ENCODE measurements around the gene ATP23.

Gene ATP23

GRCh38 chr12:57984629-57985151 lies 43.3 kb downstream of the ATP23 start:
- H3K9me3 ChIP-seq (ENCODE audit: insufficient read depth, low read depth, low read length): no peaks in the 10 kb centered on the region
- H3K36me3 ChIP-seq (ENCODE audit: insufficient read depth, low read length): no peaks in the 10 kb centered on the region
- no peaks in the 10 kb centered on the region for H3K27me3 ChIP-seq (ENCODE audit: insufficient read depth, low read length)
- 93% methylated on average over 16 of the region's 16 CpGs for WGBS
- no peak overlapping the region for H3K4me3 ChIP-seq (ENCODE audit: low read length)
- H3K9ac ChIP-seq (ENCODE audit: low read depth, low read length): no peak overlapping the region
- H3K27ac ChIP-seq (ENCODE audit: low read depth, low read length): no peak overlapping the region
- H3K4me1 ChIP-seq (ENCODE audit: insufficient read depth, low read length): no peaks in the 10 kb centered on the region

- H3K36me3 ChIP-seq (ENCODE audit: insufficient read depth, low read length): no peaks in the 10 kb centered on the region
- no peak overlapping the region for H3K27ac ChIP-seq (ENCODE audit: low read depth, low read length)
- no peaks in the 10 kb centered on the region for H3K9me3 ChIP-seq (ENCODE audit: insufficient read depth, low read depth, low read length)
- no peak overlapping the region for H3K9ac ChIP-seq (ENCODE audit: low read depth, low read length)
- H3K4me1 ChIP-seq (ENCODE audit: insufficient read depth, low read length): no peaks in the 10 kb centered on the region
- H3K27me3 ChIP-seq (ENCODE audit: insufficient read depth, low read length): no peaks in the 10 kb centered on the region
- no peak overlapping the region for H3K4me3 ChIP-seq (ENCODE audit: low read length)
Observed at GRCh38 chr12:57985685-57986084, 44.3 kb downstream of the ATP23 start.

- H3K27ac ChIP-seq (ENCODE audit: low read depth, low read length): no peak overlapping the region
- H3K27me3 ChIP-seq (ENCODE audit: insufficient read depth, low read length): no peaks in the 10 kb centered on the region
- no peaks in the 10 kb centered on the region for H3K36me3 ChIP-seq (ENCODE audit: insufficient read depth, low read length)
- H3K4me3 ChIP-seq (ENCODE audit: low read length): no peak overlapping the region
- H3K4me1 ChIP-seq (ENCODE audit: insufficient read depth, low read length): no peaks in the 10 kb centered on the region
- no peak overlapping the region for H3K9ac ChIP-seq (ENCODE audit: low read depth, low read length)
- H3K9me3 ChIP-seq (ENCODE audit: insufficient read depth, low read depth, low read length): no peaks in the 10 kb centered on the region
Observed at GRCh38 chr12:57989838-57990237, 48.5 kb downstream of the ATP23 start.

GRCh38 chr12:57990241-57990883 lies 49.0 kb downstream of the ATP23 start:
- H3K4me3 ChIP-seq (ENCODE audit: low read length): no peak overlapping the region
- no peak overlapping the region for H3K9ac ChIP-seq (ENCODE audit: low read depth, low read length)
- H3K4me1 ChIP-seq (ENCODE audit: insufficient read depth, low read length): no peaks in the 10 kb centered on the region
- no peak overlapping the region for H3K27ac ChIP-seq (ENCODE audit: low read depth, low read length)
- no peaks in the 10 kb centered on the region for H3K27me3 ChIP-seq (ENCODE audit: insufficient read depth, low read length)
- no peaks in the 10 kb centered on the region; the same call in 1 of the 2 replicates for H3K9me3 ChIP-seq (ENCODE audit: insufficient read depth, low read depth, low read length)
- 95% methylated on average over 6 of the region's 6 CpGs for WGBS
- no peaks in the 10 kb centered on the region for H3K36me3 ChIP-seq (ENCODE audit: insufficient read depth, low read length)

- no peaks in the 10 kb centered on the region for H3K27me3 ChIP-seq (ENCODE audit: insufficient read depth, low read length)
- WGBS: 93% methylated on average over 2 of the region's 2 CpGs
- no peaks in the 10 kb centered on the region for H3K36me3 ChIP-seq (ENCODE audit: insufficient read depth, low read length)
- H3K4me1 ChIP-seq (ENCODE audit: insufficient read depth, low read length): no peaks in the 10 kb centered on the region
- no peak overlapping the region for H3K27ac ChIP-seq (ENCODE audit: low read depth, low read length)
- H3K4me3 ChIP-seq (ENCODE audit: low read length): no peak overlapping the region
- H3K9ac ChIP-seq (ENCODE audit: low read depth, low read length): no peak overlapping the region
- H3K9me3 ChIP-seq (ENCODE audit: insufficient read depth, low read depth, low read length): peaks cover 11% of the 10 kb centered on the region; the same call in 1 of the 2 replicates
Observed at GRCh38 chr12:57992001-57992400, 50.6 kb downstream of the ATP23 start.

GRCh38 chr12:57993030-57993429 lies 51.7 kb downstream of the ATP23 start:
- Histone ChIP-seq H3K9me3 (ENCODE audit: insufficient read depth, low read depth, low read length) (peaks cover 21% of the 10 kb centered on the region), H3K36me3 (ENCODE audit: insufficient read depth, low read length) (no peaks in the 10 kb centered on the region), H3K4me1 (ENCODE audit: insufficient read depth, low read length) (no peaks in the 10 kb centered on the region), H3K4me3 (ENCODE audit: low read length) (no peak overlapping the region), H3K27ac (ENCODE audit: low read depth, low read length) (no peak overlapping the region), H3K9ac (ENCODE audit: low read depth, low read length) (no peak overlapping the region), H3K27me3 (ENCODE audit: insufficient read depth, low read length) (no peaks in the 10 kb centered on the region)
- no CpG with 5 or more reads among the region's 1 CpG for WGBS

- no peak overlapping the region for H3K4me3 ChIP-seq (ENCODE audit: low read length)
- H3K27me3 ChIP-seq (ENCODE audit: insufficient read depth, low read length): no peaks in the 10 kb centered on the region
- 90% methylated on average over 3 of the region's 3 CpGs for WGBS
- peaks cover 28% of the 10 kb centered on the region for H3K9me3 ChIP-seq (ENCODE audit: insufficient read depth, low read depth, low read length)
- H3K9ac ChIP-seq (ENCODE audit: low read depth, low read length): no peak overlapping the region
- H3K36me3 ChIP-seq (ENCODE audit: insufficient read depth, low read length): no peaks in the 10 kb centered on the region
- no peaks in the 10 kb centered on the region for H3K4me1 ChIP-seq (ENCODE audit: insufficient read depth, low read length)
- no peak overlapping the region for H3K27ac ChIP-seq (ENCODE audit: low read depth, low read length)
Observed at GRCh38 chr12:57993834-57994233, 52.5 kb downstream of the ATP23 start.

- Histone ChIP-seq H3K27me3 (ENCODE audit: insufficient read depth, low read length) (no peaks in the 10 kb centered on the region), H3K9me3 (ENCODE audit: insufficient read depth, low read depth, low read length) (peaks cover 48% of the 10 kb centered on the region), H3K4me3 (ENCODE audit: low read length) (no peak overlapping the region), H3K27ac (ENCODE audit: low read depth, low read length) (no peak overlapping the region), H3K4me1 (ENCODE audit: insufficient read depth, low read length) (no peaks in the 10 kb centered on the region), H3K9ac (ENCODE audit: low read depth, low read length) (no peak overlapping the region), H3K36me3 (ENCODE audit: insufficient read depth, low read length) (no peaks in the 10 kb centered on the region)
- WGBS: 90% methylated on average over 2 of the region's 2 CpGs
Observed at GRCh38 chr12:57996520-57996919, 55.2 kb downstream of the ATP23 start.

- no peaks in the 10 kb centered on the region for H3K27me3 ChIP-seq (ENCODE audit: insufficient read depth, low read length)
- H3K9me3 ChIP-seq (ENCODE audit: insufficient read depth, low read depth, low read length): peaks cover 48% of the 10 kb centered on the region
- no peak overlapping the region for H3K4me3 ChIP-seq (ENCODE audit: low read length)
- H3K4me1 ChIP-seq (ENCODE audit: insufficient read depth, low read length): no peaks in the 10 kb centered on the region
- H3K36me3 ChIP-seq (ENCODE audit: insufficient read depth, low read length): no peaks in the 10 kb centered on the region
- no peak overlapping the region for H3K9ac ChIP-seq (ENCODE audit: low read depth, low read length)
- H3K27ac ChIP-seq (ENCODE audit: low read depth, low read length): no peak overlapping the region
Observed at GRCh38 chr12:57998251-57998650, 56.9 kb downstream of the ATP23 start.

- no peaks in the 10 kb centered on the region for H3K36me3 ChIP-seq (ENCODE audit: insufficient read depth, low read length)
- H3K27ac ChIP-seq (ENCODE audit: low read depth, low read length): no peak overlapping the region
- no peak overlapping the region for H3K9ac ChIP-seq (ENCODE audit: low read depth, low read length)
- WGBS: 100% methylated on average over 2 of the region's 2 CpGs
- H3K4me1 ChIP-seq (ENCODE audit: insufficient read depth, low read length): no peaks in the 10 kb centered on the region
- H3K4me3 ChIP-seq (ENCODE audit: low read length): no peak overlapping the region
- no peaks in the 10 kb centered on the region for H3K27me3 ChIP-seq (ENCODE audit: insufficient read depth, low read length)
- peaks cover 48% of the 10 kb centered on the region for H3K9me3 ChIP-seq (ENCODE audit: insufficient read depth, low read depth, low read length)
Observed at GRCh38 chr12:58000499-58000898, 59.1 kb downstream of the ATP23 start.

GRCh38 chr12:58007875-58008274 lies 66.5 kb downstream of the ATP23 start:
- WGBS: 98% methylated on average over 4 of the region's 4 CpGs
- H3K27me3 ChIP-seq (ENCODE audit: insufficient read depth, low read length): no peaks in the 10 kb centered on the region
- no peak overlapping the region for H3K27ac ChIP-seq (ENCODE audit: low read depth, low read length)

GRCh38 chr12:58008634-58009033 lies 67.3 kb downstream of the ATP23 start:
- 69% methylated on average over 2 of the region's 3 CpGs for WGBS
- Histone ChIP-seq H3K27me3 (ENCODE audit: insufficient read depth, low read length) (no peaks in the 10 kb centered on the region), H3K9ac (ENCODE audit: low read depth, low read length) (no peak overlapping the region), H3K9me3 (ENCODE audit: insufficient read depth, low read depth, low read length) (no peaks in the 10 kb centered on the region), H3K27ac (ENCODE audit: low read depth, low read length) (no peak overlapping the region), H3K36me3 (ENCODE audit: insufficient read depth, low read length) (no peaks in the 10 kb centered on the region), H3K4me1 (ENCODE audit: insufficient read depth, low read length) (no peaks in the 10 kb centered on the region), H3K4me3 (ENCODE audit: low read length) (no peak overlapping the region)

More at GRCh38 chr12:58007875-58008274, 66.5 kb downstream of the ATP23 start:
- H3K4me1 ChIP-seq (ENCODE audit: insufficient read depth, low read length): no peaks in the 10 kb centered on the region
- H3K36me3 ChIP-seq (ENCODE audit: insufficient read depth, low read length): no peaks in the 10 kb centered on the region
- no peak overlapping the region for H3K4me3 ChIP-seq (ENCODE audit: low read length)
- H3K9me3 ChIP-seq (ENCODE audit: insufficient read depth, low read depth, low read length): no peaks in the 10 kb centered on the region
- no peak overlapping the region for H3K9ac ChIP-seq (ENCODE audit: low read depth, low read length)

Data from HUES64 (cell line).